GM12878 (cell line): ENCODE results near the gene PRPF31. TPM values are rescaled to one million over a fixed set of nuclear protein-coding genes. Genes with fewer than 3 reads are reported as not detected.

Source experiments
- ATAC-seq: fragments of 200-7000 bp; cut with Tn5 transposase; 3 replicates; pipeline ENCODE4 v1.9.1; 2020; ENCODE audit warnings: mild to moderate bottlenecking, moderate library complexity
- BruUV-seq: library from RNA; stranded (reverse); fragments of 400-500 nt; replicated peaks from 2 replicates; lab custom pipeline; 2021; lab: Mats Ljungman, UMichigan
- CTCF ChIA-PET: fragments of 300-600 bp; sonication (Branson Sonifier 250); formaldehyde crosslinking; extraction: SDS; loops from one replicate; lab custom pipeline; 2021; ENCODE audit warnings: inconsistent platforms; lab: Yijun Ruan, JAX
- POLR2A ChIA-PET: fragments of 350-600 bp; formaldehyde crosslinking; extraction: SDS; loops from one replicate; lab custom pipeline; 2021; ENCODE audit warnings: inconsistent platforms; lab: Charles Lee
- RAD21 ChIA-PET: fragments of 300-600 bp; sonication (Branson Sonifier 250); formaldehyde crosslinking; loops from one replicate; lab custom pipeline; 2023; ENCODE audit warnings: antibody characterized with exemption; ENCODE audit not compliant: unreplicated experiment; lab: Charles Lee
- SMC1A ChIA-PET: fragments of 300-600 bp; sonication (Branson Sonifier 250); formaldehyde crosslinking; loops from one replicate; lab custom pipeline; 2023; ENCODE audit not compliant: unreplicated experiment, uncharacterized antibody; lab: Charles Lee
- DNase-seq: peaks from one replicate; pipeline ENCODE4 v3.0.0-alpha.2; 2011; ENCODE audit warnings: low read depth, low spot score
- FAIRE-seq: peaks from 3 replicates; lab custom pipeline; 2011; peaks lifted over from hg19 to GRCh38; lab: Jason Lieb, UNC
- H2AFZ ChIP-seq: 2 replicates; pipeline ENCODE4 v1.6.0; 2011; ENCODE audit warnings: low read depth, low read length, control low read depth; ENCODE audit not compliant: control insufficient read depth
- H3K27ac ChIP-seq: 2 replicates; pipeline ENCODE4 v1.5.1; 2011; ENCODE audit warnings: control low read depth; ENCODE audit not compliant: control insufficient read depth, insufficient read depth
- H3K27me3 ChIP-seq, 2 experiments: replicated peaks in 1 of 2; 2 replicates each; pipeline versions ENCODE4 v1.6.0 to v1.6.1; 2011; ENCODE audit warnings: low read length in 1 of 2; ENCODE audit not compliant: control insufficient read depth in 2 of 2, insufficient read depth in 2 of 2
- H3K36me3 ChIP-seq, 2 experiments: 2 replicates each; pipeline ENCODE4 v1.5.1; 2011; ENCODE audit warnings: low read length in 1 of 2; ENCODE audit not compliant: control insufficient read depth in 2 of 2, insufficient read depth in 2 of 2
- H3K4me1 ChIP-seq: 2 replicates; pipeline ENCODE4 v1.6.1; 2011; ENCODE audit warnings: mild to moderate bottlenecking, low read length, moderate library complexity, mixed read lengths; ENCODE audit not compliant: control insufficient read depth, insufficient read depth
- H3K4me2 ChIP-seq: 2 replicates; pipeline ENCODE4 v1.6.0; 2011; ENCODE audit warnings: control low read depth; ENCODE audit not compliant: control insufficient read depth, insufficient read depth
- H3K4me3 ChIP-seq: fragments of 200-600 bp; sonication (generic); 2 replicates; pipeline ENCODE4 v1.5.1; 2016
- H3K79me2 ChIP-seq: 2 replicates; pipeline ENCODE4 v1.6.0; 2011; ENCODE audit warnings: low read length; ENCODE audit not compliant: control insufficient read depth, insufficient read depth
- H3K9ac ChIP-seq: 2 replicates; pipeline ENCODE4 v1.8.0; 2011; ENCODE audit warnings: low read length, control low read depth, mixed read lengths; ENCODE audit not compliant: control insufficient read depth, insufficient read depth
- H3K9me3 ChIP-seq: replicated peaks from 3 replicates; pipeline ENCODE4 v1.5.1; 2011; ENCODE audit warnings: mild to moderate bottlenecking, low read length; ENCODE audit not compliant: control insufficient read depth, insufficient read depth
- H4K20me1 ChIP-seq: 2 replicates; pipeline ENCODE4 v1.6.0; 2011; ENCODE audit not compliant: control insufficient read depth, insufficient read depth
- ESRRA ChIP-seq: IDR thresholded peaks from 2 replicates; pipeline ENCODE4 v1.6.1; 2012; ENCODE audit warnings: mild to moderate bottlenecking, low read length, improper control_type of control experiment
- MEF2A ChIP-seq: IDR thresholded peaks from 2 replicates; pipeline ENCODE4 v1.6.1; 2011; ENCODE audit warnings: low read depth, mild to moderate bottlenecking, low read length, moderate library complexity; ENCODE audit not compliant: insufficient read depth
- POLR2A ChIP-seq: IDR thresholded peaks from 2 replicates; pipeline ENCODE4 v1.6.1; 2011; ENCODE audit warnings: low read depth, mild to moderate bottlenecking, low read length
- WGBS: methylation state at CpG from one replicate; pipeline ENCODE4 v1.1.6; 2016; ENCODE audit warnings: low lambda C conversion rate; ENCODE audit not compliant: insufficient replicate concordance, insufficient coverage; ENCODE audit errors: missing lambda C conversion rate; 5-methylcytosine and 5-hydroxymethylcytosine counted together
- in situ Hi-C: fragments of 300-500 bp; cut with MboI; formaldehyde crosslinking; loops from 9 replicates; pipeline ENCODE4 v1.14.3; 2018; ENCODE audit warnings: mixed read lengths
- intact Hi-C: fragments of 100-400 bp; cut with micrococcal nuclease; formaldehyde crosslinking; loops from one replicate; pipeline ENCODE4 v1.14.2; 2022; ENCODE audit not compliant: unreplicated experiment
- polyA plus RNA-seq, 11 experiments: library from polyadenylated mRNA; depleted of rRNA in 4 of 11; unstranded in 6 of 11; stranded (reverse) in 5 of 11; fragments of >200 nt; fragmentation: Nextera tagmentation in 4 of 11; fragmentation: Illumina TruSeq in 1 of 11; extraction: Ambion mirVana in 4 of 11; extraction: Trizol in 1 of 11; gene quantifications; 1 replicate in 1 of 11; 2 replicates in 10 of 11; pipeline versions ENCODE4 v1.2.1 to v1.2.3, GENCODE V29; 2011 to 2016; ENCODE audit warnings: inconsistent platforms in 2 of 11, missing spikeins in 2 of 11, low read depth in 1 of 11
- total RNA-seq, 4 experiments: library from RNA; depleted of rRNA in 3 of 4; stranded (reverse); fragments of >200 nt in 3 of 4; fragmentation: Illumina TruSeq in 1 of 4; extraction: Trizol in 1 of 4; gene quantifications; 2 replicates each; pipeline versions ENCODE4 v1.2.1 to v1.2.3, GENCODE V29; 2013 to 2021

PRPF31 gene
- total and polyA plus RNA-seq, 10 of the 15 experiments (the other 5 are each of a cell fraction or from before 2014, with no cell fraction given), result 2.7 to 170 (median 69.7) TPM

DNA sequence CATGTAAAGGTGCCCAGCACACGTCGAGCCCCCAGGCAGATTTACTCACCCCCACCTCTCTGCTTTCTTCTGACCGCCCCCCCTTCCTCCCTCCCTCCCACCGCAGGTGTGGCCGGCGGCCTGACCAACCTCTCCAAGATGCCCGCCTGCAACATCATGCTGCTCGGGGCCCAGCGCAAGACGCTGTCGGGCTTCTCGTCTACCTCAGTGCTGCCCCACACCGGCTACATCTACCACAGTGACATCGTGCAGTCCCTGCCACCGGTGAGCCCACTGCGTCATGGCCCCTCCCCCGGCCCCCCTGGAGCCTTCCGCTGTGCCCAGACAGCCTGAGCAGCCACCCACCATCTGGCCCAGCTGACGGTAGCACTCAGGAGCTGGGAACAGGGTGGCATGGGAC is 8.8 kb downstream of the PRPF31 start:
- no TSS peak for BruUV-seq
- POLR2A ChIA-PET, result interaction anchor here (1.2 kb wide), 1 partner anchor 13 kb away, joined by 5 read pairs; no protein-coding TSS in a partner anchor
- intact Hi-C loops, result no loop called here
- Histone ChIP-seq H3K9me3 (no peaks in the 10 kb centered on the region), H3K27ac (no peak overlapping the region), H2AFZ (no peak overlapping the region), H3K27me3 (no peaks in the 10 kb centered on the region), H3K4me3 (no peak overlapping the region), H4K20me1 (no peaks in the 10 kb centered on the region), H3K36me3 (peaks cover 8 to 31% of the 10 kb centered on the region in 2 experiments)
- WGBS, result 96% methylated on average over 13 of the region's 19 CpGs
- no peak for DNase-seq
- no peak for TF ChIP-seq MEF2A
- TF ChIP-seq, all 136 proteins: peak for 0
- ChIA-PET RAD21 (no interaction called here), SMC1A (no interaction called here), CTCF (interaction anchor here (0.6 kb wide), 1 partner anchor 93 kb away, joined by 3 read pairs; no protein-coding TSS in a partner anchor)
- Histone ChIP-seq H3K9ac (no peak overlapping the region), H3K79me2 (no peaks in the 10 kb centered on the region), H3K4me2 (no peak overlapping the region), H3K4me1 (no peaks in the 10 kb centered on the region)
- in situ Hi-C loops, result no loop called here
- ATAC-seq (no peak), FAIRE-seq (no peak)

DNA sequence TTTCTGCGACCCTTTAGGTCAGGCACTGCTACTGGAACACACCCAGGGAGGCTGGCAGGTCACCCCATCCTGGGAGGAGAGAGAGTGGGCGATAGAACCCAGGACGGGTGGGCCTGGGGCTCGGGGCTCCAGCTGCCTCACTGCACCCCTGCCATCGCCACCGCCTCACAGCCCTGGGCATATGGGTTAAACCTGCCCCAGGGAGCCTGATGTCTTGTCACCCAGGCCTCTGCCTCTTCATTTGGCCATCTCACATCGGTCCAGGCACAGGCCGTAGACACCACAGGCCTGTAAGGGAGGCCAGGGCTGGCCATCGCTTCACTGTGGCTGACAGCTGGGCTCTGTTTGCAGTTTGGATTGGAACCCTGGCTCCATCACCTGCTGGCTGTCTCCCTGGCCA is 10.2 kb downstream of the PRPF31 start:
- H3K4me1 ChIP-seq, result no peaks in the 10 kb centered on the region
- DNase-seq (no peak), FAIRE-seq (no peak)
- SMC1A ChIA-PET, result no interaction called here
- H3K4me3 ChIP-seq, result no peak overlapping the region
- no peaks in the 10 kb centered on the region for H3K79me2 ChIP-seq
- H3K27me3 ChIP-seq, result no peaks in the 10 kb centered on the region
- 88% methylated on average over 9 of the region's 9 CpGs for WGBS
- TF ChIP-seq ESRRA (no peak), POLR2A (peak; percentile 19; the same call in 1 of the 2 replicates)
- TF ChIP-seq, all 136 proteins: peak for 1
- Histone ChIP-seq H3K27ac (no peak overlapping the region), H3K4me2 (no peak overlapping the region), H2AFZ (no peak overlapping the region), H4K20me1 (no peaks in the 10 kb centered on the region), H3K9me3 (no peaks in the 10 kb centered on the region), H3K9ac (no peak overlapping the region), H3K36me3 (peaks cover 0 to 31% of the 10 kb centered on the region in 2 experiments; a peak in 3 of 4 replicates)
- ChIA-PET RAD21 (no interaction called here), POLR2A (no interaction called here), CTCF (no interaction called here)
- intact Hi-C loops, result no loop called here
- no TSS peak for BruUV-seq
- in situ Hi-C loops, result loop anchor here (25.0 kb wide), 1 partner anchor 1537 kb away; the partner anchor contains the start of gene U2AF2
- no peak for ATAC-seq
